C4-2B (cell line): ENCODE results near the gene BANK1.

ENCODE experiments used
- H3K27ac ChIP-seq: fragments of 450-650 bp; 2 replicates; pipeline ENCODE4 v1.5.1; 2017
- CTCF ChIP-seq: fragments of 450-650 bp; conservative IDR thresholded peaks from 2 replicates; pipeline ENCODE4 v1.5.1; 2017; ENCODE audit warnings: mild to moderate bottlenecking
- ZFX ChIP-seq: fragments of 450-650 bp; IDR thresholded peaks from 2 replicates; pipeline ENCODE4 v1.6.1; 2017

The BANK1 gene

GRCh38 chr4:101835121-101835904 is 44.8 kb downstream of the BANK1 start:
- TF ChIP-seq CTCF, result no peak
- TF ChIP-seq ZFX, result no peak
- no peak overlapping the region for H3K27ac ChIP-seq

GRCh38 chr4:101843054-101843453 is 52.5 kb downstream of the BANK1 start:
- no peak for TF ChIP-seq CTCF
- no peak for TF ChIP-seq ZFX
- no peak overlapping the region for H3K27ac ChIP-seq

DNA sequence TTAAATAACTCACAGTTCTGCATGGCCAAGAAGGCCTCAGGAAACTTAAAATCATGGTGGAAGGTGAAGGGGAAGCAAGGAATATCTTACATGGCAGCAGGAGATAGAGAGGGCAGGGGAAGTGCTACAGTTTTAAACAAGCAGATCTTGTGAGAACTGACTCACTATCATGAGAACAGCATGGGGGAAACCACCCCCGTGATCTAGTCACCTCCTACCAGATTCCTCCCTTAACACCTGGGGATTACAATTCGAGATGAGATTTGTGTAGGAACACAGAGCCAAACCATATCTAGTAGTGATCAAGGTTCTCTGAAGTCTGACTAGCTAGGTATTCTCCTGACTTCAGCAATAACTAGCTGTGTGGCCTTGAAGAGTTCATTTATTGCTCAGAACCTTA is 56.0 kb downstream of the BANK1 start:
- TF ChIP-seq ZFX, result no peak
- no peak for TF ChIP-seq CTCF
- no peak overlapping the region for H3K27ac ChIP-seq

DNA sequence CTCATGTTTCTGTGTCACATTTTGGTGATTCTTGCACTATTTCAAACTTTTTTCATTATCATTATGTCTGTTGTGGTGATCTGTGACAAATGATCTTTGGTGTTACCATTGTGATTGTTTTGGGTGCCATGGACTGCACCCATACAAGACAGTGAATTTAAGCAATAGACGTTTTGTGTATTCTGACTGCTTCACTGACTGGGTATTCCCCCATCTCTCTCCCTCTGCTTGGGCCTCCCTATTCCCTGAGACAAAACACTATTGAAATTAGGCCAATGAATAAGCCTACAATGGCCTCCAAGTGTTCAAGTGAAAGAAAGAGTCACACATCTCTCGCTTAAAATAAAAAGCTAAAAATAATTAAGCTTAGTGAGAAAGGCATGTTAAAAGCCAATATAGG is 60.2 kb downstream of the BANK1 start:
- TF ChIP-seq ZFX, result no peak
- no peak for TF ChIP-seq CTCF
- no peak overlapping the region for H3K27ac ChIP-seq

GRCh38 chr4:101851672-101852071 is 61.1 kb downstream of the BANK1 start:
- TF ChIP-seq CTCF (no peak), ZFX (no peak)
- no peak overlapping the region for H3K27ac ChIP-seq

DNA sequence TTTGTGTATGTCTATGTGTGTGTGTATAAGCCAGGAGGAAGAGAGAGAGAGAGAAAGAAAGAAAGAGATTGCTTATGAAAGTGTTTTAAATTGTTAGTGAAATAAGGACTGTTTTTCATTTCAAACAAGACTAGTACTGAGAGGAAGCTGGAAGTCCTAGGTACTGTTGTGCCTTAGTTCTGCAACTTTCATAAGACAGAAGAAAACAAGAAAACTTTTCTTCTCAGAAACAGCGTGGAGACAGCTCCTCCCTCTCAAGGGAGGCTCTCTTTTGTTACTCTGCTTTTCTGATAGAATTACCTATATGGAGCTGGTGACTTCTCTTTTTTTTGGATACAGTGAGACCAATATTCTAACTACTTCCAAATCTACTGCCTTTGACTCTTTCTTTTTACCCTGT is 62.5 kb downstream of the BANK1 start:
- no peak overlapping the region for H3K27ac ChIP-seq
- no peak for TF ChIP-seq ZFX
- TF ChIP-seq CTCF, result no peak

DNA sequence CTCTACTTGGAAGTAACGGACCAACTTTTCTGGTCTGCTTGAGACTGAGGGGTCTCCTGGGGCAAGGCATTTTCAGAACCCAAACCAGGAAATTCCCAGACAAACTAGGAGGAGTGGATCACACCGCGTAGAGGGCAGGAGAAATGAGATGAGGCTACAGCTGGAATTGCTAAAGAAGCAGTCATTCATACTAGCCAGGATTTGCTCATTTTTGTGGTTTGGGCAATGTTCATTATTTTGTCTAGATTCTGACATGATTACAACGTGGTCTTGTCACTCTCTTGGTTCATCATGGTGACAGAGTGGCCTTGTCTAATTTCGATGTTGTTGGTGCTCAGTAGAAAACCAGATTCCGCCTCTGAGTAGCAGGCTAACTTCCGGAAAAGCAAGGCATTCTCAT is 63.2 kb downstream of the BANK1 start:
- H3K27ac ChIP-seq, result no peak overlapping the region
- TF ChIP-seq ZFX, result no peak
- TF ChIP-seq CTCF, result no peak
